Loucy (cell line): ENCODE measurements around the gene LCN10.

Experiments used
- EZH2phosphoT487 ChIP-seq: fragments of 200-600 bp; IDR thresholded peaks from 2 replicates; pipeline ENCODE4 v1.6.1; 2018; ENCODE audit warnings: antibody characterized with exemption, mild to moderate bottlenecking, moderate library complexity, borderline replicate concordance
- TF ChIP-seq, protein P1 (sequence below): fragments of 200-600 bp; sonication (generic); conservative IDR thresholded peaks from 2 replicates; pipeline ENCODE4 v1.5.1; 2014; ENCODE audit warnings: mild to moderate bottlenecking, antibody characterized with exemption, low read length

GRCh38 chr9:136756134-136756438, 13.3 kb upstream of the LCN10 start:
- no peak for TF ChIP-seq EZH2phosphoT487
- TF ChIP-seq, protein P1, sequence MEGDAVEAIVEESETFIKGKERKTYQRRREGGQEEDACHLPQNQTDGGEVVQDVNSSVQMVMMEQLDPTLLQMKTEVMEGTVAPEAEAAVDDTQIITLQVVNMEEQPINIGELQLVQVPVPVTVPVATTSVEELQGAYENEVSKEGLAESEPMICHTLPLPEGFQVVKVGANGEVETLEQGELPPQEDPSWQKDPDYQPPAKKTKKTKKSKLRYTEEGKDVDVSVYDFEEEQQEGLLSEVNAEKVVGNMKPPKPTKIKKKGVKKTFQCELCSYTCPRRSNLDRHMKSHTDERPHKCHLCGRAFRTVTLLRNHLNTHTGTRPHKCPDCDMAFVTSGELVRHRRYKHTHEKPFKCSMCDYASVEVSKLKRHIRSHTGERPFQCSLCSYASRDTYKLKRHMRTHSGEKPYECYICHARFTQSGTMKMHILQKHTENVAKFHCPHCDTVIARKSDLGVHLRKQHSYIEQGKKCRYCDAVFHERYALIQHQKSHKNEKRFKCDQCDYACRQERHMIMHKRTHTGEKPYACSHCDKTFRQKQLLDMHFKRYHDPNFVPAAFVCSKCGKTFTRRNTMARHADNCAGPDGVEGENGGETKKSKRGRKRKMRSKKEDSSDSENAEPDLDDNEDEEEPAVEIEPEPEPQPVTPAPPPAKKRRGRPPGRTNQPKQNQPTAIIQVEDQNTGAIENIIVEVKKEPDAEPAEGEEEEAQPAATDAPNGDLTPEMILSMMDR = no peak
